ENCODE measurements around the gene BUD13. TPM values are rescaled to one million over a fixed set of nuclear protein-coding genes. Genes with fewer than 3 reads are reported as not detected.

BUD13 gene
- total and polyA plus RNA-seq, 9 of the 15 experiments (the other 6 are each of a cell fraction or from before 2014, with no cell fraction given): 9.5 to 34.1 (median 27.1) TPM

DNA sequence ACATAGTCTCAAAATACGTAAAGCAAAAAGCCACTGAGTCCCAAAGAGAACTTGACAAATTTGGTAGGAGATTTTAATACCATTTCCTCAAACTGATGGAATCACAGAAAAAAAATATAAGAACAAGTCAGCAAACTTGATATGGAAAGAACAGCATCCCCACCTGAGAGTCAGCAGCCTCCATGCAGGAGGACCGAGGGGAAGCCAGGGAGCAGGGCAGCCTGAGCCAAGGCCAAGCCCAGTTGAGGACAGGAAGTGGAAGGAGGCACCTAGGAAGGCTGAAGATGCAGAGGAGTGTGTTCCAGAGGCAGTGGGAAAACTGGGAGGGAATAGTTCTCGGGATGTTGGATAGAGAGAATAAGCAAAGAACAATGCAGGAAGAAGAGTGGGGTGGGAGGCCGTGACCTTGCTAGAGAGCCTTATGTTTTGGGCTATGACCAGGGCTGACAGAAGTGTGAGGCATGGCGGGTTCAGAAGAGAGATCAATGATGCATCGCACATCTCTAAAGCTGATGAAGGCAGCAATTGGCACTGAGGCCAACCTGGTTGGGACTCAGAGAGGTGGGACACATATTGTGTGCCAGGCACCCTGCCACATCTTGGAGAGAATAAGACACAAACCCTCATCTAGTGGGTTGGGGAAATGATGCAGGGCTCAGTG lies 34.9 kb upstream of the BUD13 start:
- Histone ChIP-seq H4K20me1 (replicated peaks; ENCODE audit: control insufficient read depth, insufficient read depth, low read length) (no peaks in the 10 kb centered on the region; the same call in 1 of the 2 replicates), H3K36me3 (ENCODE audit: control insufficient read depth, insufficient read depth, low read length) (no peaks in the 10 kb centered on the region), H3K4me1 (replicated peaks in 1 of 2; ENCODE audit: control insufficient read depth in 2 of 2, insufficient read depth in 2 of 2, low read length in 2 of 2) (no peaks in the 10 kb centered on the region; a peak in 1 of 5 replicates), H3K9me3 (replicated peaks; ENCODE audit: control insufficient read depth, insufficient read depth, low read depth, low read length) (no peaks in the 10 kb centered on the region), H3K79me2 (ENCODE audit: control insufficient read depth, insufficient read depth, low read length) (no peaks in the 10 kb centered on the region), H3K4me2 (ENCODE audit: insufficient read depth, low read length) (no peak overlapping the region), H3K9ac (ENCODE audit: insufficient read depth in 1 of 2, low read depth in 2 of 2, low read length in 2 of 2) (no peak overlapping the region), H3K4me3 (no peak overlapping the region), H3K27ac (ENCODE audit: extremely low read depth, low read depth, low read length) (no peak overlapping the region), H2AFZ (ENCODE audit: low read depth, low read length) (no peak overlapping the region), H3K9me1 (ENCODE audit: control insufficient read depth, insufficient read depth, low read length) (no peaks in the 10 kb centered on the region), H3K27me3 (ENCODE audit: control insufficient read depth in 2 of 2, insufficient read depth in 2 of 2, low read length in 2 of 2) (peaks cover 4 to 14% of the 10 kb centered on the region in 2 experiments; a peak in 4 of 5 replicates)
- CTCF ChIA-PET (ENCODE audit: low intra/inter-chr PET ratio): no interaction called here
- FAIRE-seq (no peak), DNase-seq (ENCODE audit: extremely low read depth in 1 of 4, low spot score in 3 of 4) (no peak), ATAC-seq (no peak; the same call in 2 of the 3 replicates)
- in situ Hi-C loops (cut with MboI): no loop called here
- intact Hi-C loops (cut with micrococcal nuclease): no loop called here
- no TSS peak for BruUV-seq (replicated peaks)
- POLR2A ChIA-PET: no interaction called here
- 16% methylated on average over 6 of the region's 6 CpGs for WGBS (ENCODE audit: insufficient coverage, low coverage, missing lambda C conversion rate)
- TF ChIP-seq, protein P1, sequence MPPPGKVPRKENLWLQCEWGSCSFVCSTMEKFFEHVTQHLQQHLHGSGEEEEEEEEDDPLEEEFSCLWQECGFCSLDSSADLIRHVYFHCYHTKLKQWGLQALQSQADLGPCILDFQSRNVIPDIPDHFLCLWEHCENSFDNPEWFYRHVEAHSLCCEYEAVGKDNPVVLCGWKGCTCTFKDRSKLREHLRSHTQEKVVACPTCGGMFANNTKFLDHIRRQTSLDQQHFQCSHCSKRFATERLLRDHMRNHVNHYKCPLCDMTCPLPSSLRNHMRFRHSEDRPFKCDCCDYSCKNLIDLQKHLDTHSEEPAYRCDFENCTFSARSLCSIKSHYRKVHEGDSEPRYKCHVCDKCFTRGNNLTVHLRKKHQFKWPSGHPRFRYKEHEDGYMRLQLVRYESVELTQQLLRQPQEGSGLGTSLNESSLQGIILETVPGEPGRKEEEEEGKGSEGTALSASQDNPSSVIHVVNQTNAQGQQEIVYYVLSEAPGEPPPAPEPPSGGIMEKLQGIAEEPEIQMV (tag; conservative IDR thresholded peaks at IDR 0.05; ENCODE audit: low read depth): peak; percentile 87
- no peak for TF ChIP-seq XRCC4 (IDR thresholded peaks at IDR 0.05; ENCODE audit: extremely low read depth, insufficient read depth, insufficient read length)
- TF ChIP-seq ZBTB5 (IDR thresholded peaks at IDR 0.05): peak; percentile 69
